Measurements from ENCODE around the gene ZNF217.

- TF ChIP-seq CTCF (IDR thresholded peaks at IDR 0.05; ENCODE audit: insufficient read depth, low read depth, low read length), result no peak
- no peak for TF ChIP-seq EZH2 (IDR thresholded peaks at IDR 0.05; ENCODE audit: insufficient read depth, low read length)
These were observed 704 bp upstream of the ZNF217 start for GRCh38 chr20:53594068-53595017.

Measured in astrocyte (in vitro differentiated cells and primary cell).